Endothelial cell of umbilical vein (primary cell): ENCODE data around the gene PIP5K1C. TPM values are rescaled to one million over a fixed set of nuclear protein-coding genes. Genes with fewer than 3 reads are reported as not detected.

Experiments used
- BruUV-seq: library from RNA; stranded (reverse); fragments of 400-500 nt; replicated peaks from 2 replicates; lab custom pipeline; 2021; lab: Mats Ljungman, UMichigan
- CTCF ChIA-PET: fragments of 300-600, 350-600 bp; sonication (Branson Sonifier 250); formaldehyde crosslinking; loops from one replicate; lab custom pipeline; 2021; ENCODE audit warnings: antibody characterized with exemption, inconsistent platforms; lab: Charles Lee
- POLR2A ChIA-PET: fragments of 300-600, 350-600 bp; sonication (Branson Sonifier 250); formaldehyde crosslinking; loops from one replicate; lab custom pipeline; 2021; ENCODE audit warnings: antibody characterized with exemption, inconsistent platforms; lab: Charles Lee
- DNase-seq: peaks from one replicate; pipeline ENCODE4 v3.0.0-alpha.2; 2011; ENCODE audit warnings: low read depth, low spot score
- FAIRE-seq: peaks from 2 replicates; lab custom pipeline; 2011; peaks lifted over from hg19 to GRCh38; lab: Jason Lieb, UNC
- H2AFZ ChIP-seq: 2 replicates; pipeline ENCODE4 v1.6.0; 2012; ENCODE audit warnings: low read depth, low read length, control low read depth, inconsistent platforms
- H3K27ac ChIP-seq: 2 replicates; pipeline ENCODE4 v1.5.1; 2011; ENCODE audit warnings: low read depth, mild to moderate bottlenecking, control low read depth, low read length, moderate library complexity; ENCODE audit not compliant: insufficient read depth
- H3K27me3 ChIP-seq, 2 experiments: 2 replicates each; pipeline versions ENCODE4 v1.6.0 to v1.6.1; 2011; ENCODE audit warnings: low read length in 2 of 2, mixed read lengths in 1 of 2; ENCODE audit not compliant: control insufficient read depth in 2 of 2, insufficient read depth in 2 of 2
- H3K36me3 ChIP-seq, 2 experiments: 2 replicates in 1 of 2; 3 replicates in 1 of 2; pipeline ENCODE4 v1.5.1; 2011; ENCODE audit warnings: low read length in 2 of 2, mild to moderate bottlenecking in 1 of 2, moderate library complexity in 1 of 2; ENCODE audit not compliant: control insufficient read depth in 2 of 2, insufficient read depth in 2 of 2; ENCODE audit errors: extremely low read depth in 1 of 2
- H3K4me1 ChIP-seq: 3 replicates; pipeline ENCODE4 v1.5.1; 2011; ENCODE audit warnings: mild to moderate bottlenecking, low read length; ENCODE audit not compliant: control insufficient read depth, insufficient read depth; ENCODE audit errors: extremely low read depth
- H3K4me2 ChIP-seq: 2 replicates; pipeline ENCODE4 v1.6.1; 2011; ENCODE audit warnings: low read length, control low read depth, mixed read lengths; ENCODE audit not compliant: insufficient read depth
- H3K4me3 ChIP-seq, 3 experiments: fragments of 200-600 bp in 1 of 3; sonication (generic), shearing (Covaris generic) in 1 of 3; replicated peaks in 1 of 3; 2 replicates each; pipeline ENCODE4 v1.5.1; 2011 to 2016; ENCODE audit warnings: control low read depth in 3 of 3, low read length in 3 of 3, mild to moderate bottlenecking in 2 of 3, inconsistent platforms in 1 of 3, low read depth in 1 of 3, moderate library complexity in 1 of 3; ENCODE audit not compliant: insufficient read depth in 1 of 3
- H3K79me2 ChIP-seq: 2 replicates; pipeline ENCODE4 v1.6.0; 2012; ENCODE audit warnings: low read length, inconsistent platforms; ENCODE audit not compliant: control insufficient read depth, insufficient read depth
- H3K9ac ChIP-seq: replicated peaks from 2 replicates; pipeline ENCODE3; 2011; ENCODE audit warnings: low read length, control low read depth; ENCODE audit not compliant: insufficient read depth; ENCODE audit errors: extremely low read depth
- H3K9me1 ChIP-seq: replicated peaks from 3 replicates; pipeline ENCODE4 v1.6.0; 2011; ENCODE audit warnings: mild to moderate bottlenecking, low read length; ENCODE audit not compliant: control insufficient read depth, insufficient read depth; ENCODE audit errors: extremely low read depth
- H3K9me3 ChIP-seq: replicated peaks from 2 replicates; pipeline ENCODE4 v1.5.1; 2012; ENCODE audit warnings: low read length, inconsistent platforms; ENCODE audit not compliant: control insufficient read depth, insufficient read depth
- H4K20me1 ChIP-seq: replicated peaks from 2 replicates; pipeline ENCODE3; 2011; ENCODE audit warnings: mild to moderate bottlenecking, low read length; ENCODE audit not compliant: control insufficient read depth, insufficient read depth; ENCODE audit errors: extremely low read depth
- CTCF ChIP-seq, 2 donors: IDR thresholded peaks; 1 replicate in 1 of 2; 2 replicates in 1 of 2; pipeline ENCODE4 v1.5.1; 2011; ENCODE audit warnings: low read length in 2 of 2, mild to moderate bottlenecking in 2 of 2, moderate library complexity in 2 of 2, control low read depth in 1 of 2, inconsistent platforms in 1 of 2, low read depth in 1 of 2; ENCODE audit not compliant: insufficient read depth in 1 of 2; ENCODE audit errors: extremely low read depth in 1 of 2
- EZH2 ChIP-seq: IDR thresholded peaks from 2 replicates; pipeline ENCODE4 v1.6.1; 2012; ENCODE audit warnings: borderline replicate concordance, low read depth, mild to moderate bottlenecking, moderate library complexity, low read length, inconsistent platforms; ENCODE audit not compliant: severe bottlenecking
- FOS ChIP-seq: IDR thresholded peaks from 2 replicates; pipeline ENCODE4 v1.6.1; 2011; ENCODE audit warnings: mild to moderate bottlenecking, low read length, moderate library complexity, borderline replicate concordance; ENCODE audit not compliant: insufficient read depth
- GATA2 ChIP-seq: IDR thresholded peaks from 2 replicates; pipeline ENCODE4 v1.7.0; 2011; ENCODE audit warnings: low read depth, mild to moderate bottlenecking, moderate library complexity, mixed read lengths, low read length; ENCODE audit not compliant: insufficient read length, insufficient read depth
- JUN ChIP-seq: IDR thresholded peaks from 2 replicates; pipeline ENCODE4 v1.6.1; 2011; ENCODE audit warnings: borderline replicate concordance, low read depth; ENCODE audit not compliant: insufficient read length, insufficient read depth
- MAX ChIP-seq: IDR thresholded peaks from 2 replicates; pipeline ENCODE4 v1.6.1; 2011; ENCODE audit not compliant: insufficient read depth, insufficient read length
- MYC ChIP-seq: IDR thresholded peaks from one replicate; pipeline ENCODE4 v1.6.1; 2011; ENCODE audit warnings: mild to moderate bottlenecking, low read depth, low read length
- POLR2A ChIP-seq: IDR thresholded peaks from 2 replicates; pipeline ENCODE4 v1.6.1; 2012; ENCODE audit warnings: low read depth, mild to moderate bottlenecking, control low read depth, low read length
- POLR2AphosphoS5 ChIP-seq: IDR thresholded peaks from 2 replicates; pipeline ENCODE4 v1.6.1; 2012; ENCODE audit warnings: low read depth, mild to moderate bottlenecking, control low read depth, low read length, moderate library complexity; ENCODE audit not compliant: insufficient read depth
- dilution Hi-C: fragments of 300-500 bp; cut with MboI; formaldehyde crosslinking; loops from one replicate; pipeline ENCODE4 v1.15.0; 2019; ENCODE audit warnings: low sequenced_read_pairs; ENCODE audit not compliant: extremely low pct_ligation_motif_present
- intact Hi-C: fragments of 100-400 bp; cut with micrococcal nuclease; formaldehyde crosslinking; loops from one replicate; pipeline ENCODE4 v1.10.0; 2022
- polyA plus RNA-seq, 4 experiments: library from polyadenylated mRNA; depleted of rRNA in 3 of 4; stranded (reverse) in 3 of 4; unstranded in 1 of 4; fragments of >200 nt; gene quantifications; 2 replicates each; pipeline versions ENCODE4 v1.2.1 to v1.2.3, GENCODE V29; 2011 to 2012; ENCODE audit warnings: missing spikeins in 1 of 4
- total RNA-seq: library from RNA; stranded (reverse); gene quantifications from 2 replicates; pipeline ENCODE4 v1.2.3, GENCODE V29; 2021

Gene PIP5K1C
- total and polyA plus RNA-seq, 2 donors (not counting 3 experiments of a cell fraction or from before 2014, with no cell fraction given): 31.6 to 79.5 TPM

DNA sequence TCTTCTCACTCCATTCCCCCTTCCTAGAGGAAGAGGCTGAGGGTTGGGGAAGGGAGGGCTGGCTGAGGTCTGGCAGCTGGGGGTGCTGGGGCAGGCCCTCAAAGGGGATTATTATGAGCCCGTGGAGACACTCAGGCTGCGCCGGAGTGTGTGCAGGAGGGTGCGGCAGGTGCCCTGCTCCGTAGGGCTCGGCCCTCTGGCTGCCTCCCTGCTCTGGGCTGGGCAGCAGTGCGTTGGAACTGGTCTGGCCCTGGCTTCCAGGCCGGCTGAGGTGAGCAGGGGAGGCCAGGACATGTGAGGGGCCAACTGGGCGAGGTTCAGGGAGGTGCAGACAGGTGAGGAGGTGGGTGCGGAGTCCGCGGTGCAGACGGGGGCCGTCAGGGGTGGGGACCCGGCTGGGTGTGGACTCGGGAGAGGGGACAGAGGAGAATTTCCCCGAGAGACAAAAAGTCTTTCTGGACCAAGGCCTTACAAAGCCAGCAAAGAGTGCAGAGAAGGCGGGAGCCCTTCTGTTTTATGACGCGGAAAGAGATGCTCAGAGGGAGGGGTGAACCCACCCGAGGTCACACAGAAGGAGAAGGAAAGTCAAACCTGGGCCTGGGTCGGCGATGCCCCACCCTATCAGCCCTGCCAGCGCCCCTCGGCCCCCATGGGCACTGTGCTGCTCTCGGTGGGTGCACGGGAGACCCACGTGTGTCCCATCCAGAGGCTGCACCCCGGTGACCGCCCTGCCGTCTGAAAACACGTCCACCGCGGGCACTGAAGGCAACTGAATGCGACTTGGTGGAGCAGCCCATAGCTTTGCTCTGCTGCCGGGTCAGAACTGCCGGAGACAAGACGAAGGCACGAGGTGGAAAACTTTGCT lies 31.0 kb downstream of the PIP5K1C start:
- Histone ChIP-seq H3K9me1 (no peaks in the 10 kb centered on the region), H3K4me1 (peaks cover 28% of the 10 kb centered on the region), H3K9me3 (no peaks in the 10 kb centered on the region), H3K4me2 (no peak overlapping the region), H3K79me2 (peaks cover 8% of the 10 kb centered on the region), H3K27ac (no peak overlapping the region), H3K4me3 (no peak overlapping the region), H3K9ac (no peak overlapping the region), H2AFZ (no peak overlapping the region), H4K20me1 (no peaks in the 10 kb centered on the region), H3K36me3 (no peaks in the 10 kb centered on the region), H3K27me3 (no peaks in the 10 kb centered on the region)
- ChIA-PET POLR2A (interaction anchor here (0.7 to 1.0 kb wide), 2 partner anchors 14 to 331 kb away, joined by 5 to 6 read pairs; no protein-coding TSS in a partner anchor), CTCF (interaction anchor here (1.4 to 7.6 kb wide), 2 partner anchors 28 to 31 kb away, joined by 3 to 66 read pairs; partner anchors contain the start of gene PIP5K1C)
- DNase-seq: no peak
- no peak for FAIRE-seq
- TF ChIP-seq MAX (no peak), JUN (no peak), POLR2AphosphoS5 (no peak), GATA2 (no peak), FOS (no peak), CTCF (IDR thresholded peaks at IDR 0.05; ENCODE audit: extremely low read depth in 1 of 2, insufficient read depth in 1 of 2, low read depth in 1 of 2, low read length in 2 of 2) (no peak), MYC (no peak), EZH2 (no peak), POLR2A (no peak)
- TSS peak; percentile 2 for BruUV-seq
- intact Hi-C loops: no loop called here
- dilution Hi-C loops: no loop called here
